GM21526 (cell line): ENCODE results near the gene LRG1.

ENCODE experiments used
- ATAC-seq: cut with Tn5 transposase; IDR thresholded peaks from one replicate; pipeline ENCODE4 v1.9.1; 2021; ENCODE audit warnings: moderate library complexity; ENCODE audit not compliant: unreplicated experiment, low FRiP score

LRG1 gene

DNA sequence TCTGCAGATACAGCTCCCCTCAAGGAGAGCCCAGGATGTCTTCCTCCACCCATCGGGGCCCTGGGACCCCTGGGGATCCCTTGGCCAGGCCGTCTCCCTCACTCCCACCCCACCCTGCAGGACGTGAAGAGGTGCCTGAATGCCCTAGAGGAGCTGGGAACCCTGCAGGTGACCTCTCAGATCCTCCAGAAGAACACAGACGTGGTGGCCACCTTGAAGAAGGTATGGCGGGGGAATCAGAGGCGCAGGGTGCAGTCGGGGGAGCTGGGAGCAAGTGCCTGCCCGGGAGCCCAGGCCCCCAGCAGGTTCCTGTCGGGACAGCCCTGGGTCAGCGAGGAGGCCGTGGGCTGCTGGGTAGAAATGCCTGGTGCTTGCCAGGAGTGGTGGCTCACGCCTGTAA, 41.1 kb downstream of the LRG1 start:
- no peak for ATAC-seq

DNA sequence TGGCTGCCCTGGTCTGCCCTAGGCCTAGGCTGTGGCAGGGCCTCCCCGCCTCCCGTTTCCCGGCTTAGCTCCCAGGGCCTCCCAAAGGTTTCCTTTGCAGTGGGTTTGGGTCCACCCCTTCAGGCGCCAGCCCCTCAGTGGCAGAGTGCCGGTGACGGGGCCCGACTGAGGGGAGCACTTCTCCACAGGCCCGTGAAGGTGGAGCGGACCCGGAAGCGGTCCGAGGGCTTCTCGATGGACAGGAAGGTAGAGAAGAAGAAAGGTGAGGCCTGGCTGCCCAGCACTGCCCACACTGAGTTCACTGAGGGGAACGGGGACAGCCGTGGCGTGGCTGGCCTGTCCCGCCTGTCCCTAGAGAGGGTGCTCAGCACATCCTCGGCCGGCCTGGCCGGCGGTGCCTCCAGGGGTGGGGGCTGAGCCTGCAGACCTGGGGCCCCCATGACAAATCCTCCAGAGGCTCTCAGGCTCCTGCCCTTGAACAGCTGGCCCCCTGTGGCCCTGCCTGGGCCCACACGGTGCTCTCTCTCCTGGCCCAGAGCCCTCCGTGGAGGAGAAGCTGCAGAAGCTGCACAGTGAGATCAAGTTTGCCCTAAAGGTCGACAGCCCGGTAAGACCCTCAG, 42.0 kb downstream of the LRG1 start:
- ATAC-seq = no peak

DNA sequence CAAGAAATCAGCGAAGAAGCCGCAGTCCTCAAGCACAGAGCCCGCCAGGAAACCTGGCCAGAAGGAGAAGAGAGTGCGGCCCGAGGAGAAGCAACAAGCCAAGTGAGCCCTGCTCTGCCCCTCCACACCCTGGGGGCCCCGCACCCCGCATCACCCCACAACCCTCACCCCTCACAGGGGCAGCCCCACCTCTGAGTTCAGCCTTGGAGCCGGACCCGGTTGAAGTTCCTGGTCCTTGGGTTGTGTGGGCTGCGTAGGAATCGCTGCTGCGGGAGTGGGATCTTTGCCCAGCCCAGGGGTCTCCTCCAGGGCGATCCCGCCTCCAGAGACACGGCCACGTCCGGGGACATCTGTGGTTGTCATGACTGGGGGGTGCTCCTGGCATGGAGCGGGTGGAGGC, 43.5 kb downstream of the LRG1 start:
- no peak for ATAC-seq

DNA sequence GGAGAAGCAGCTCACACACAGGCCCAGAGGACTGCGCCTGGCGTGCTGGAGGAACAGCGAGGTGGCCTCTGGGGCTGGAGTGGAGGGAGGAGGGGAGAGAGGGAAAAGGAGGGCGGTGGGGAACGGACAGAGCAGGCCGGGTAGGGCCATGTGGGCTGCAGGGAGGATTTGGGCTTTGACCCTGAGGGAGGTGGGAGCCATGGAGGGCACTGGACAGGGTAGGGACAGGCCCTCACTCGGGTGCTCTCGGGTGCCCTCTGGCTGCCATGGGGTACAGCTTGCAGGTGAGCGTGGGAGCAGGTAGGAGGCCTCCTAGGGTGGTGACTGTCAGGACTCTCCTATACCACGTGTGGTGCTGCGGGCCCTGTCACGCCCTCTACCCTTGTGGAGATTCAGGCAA, 44.4 kb downstream of the LRG1 start:
- ATAC-seq = no peak

DNA sequence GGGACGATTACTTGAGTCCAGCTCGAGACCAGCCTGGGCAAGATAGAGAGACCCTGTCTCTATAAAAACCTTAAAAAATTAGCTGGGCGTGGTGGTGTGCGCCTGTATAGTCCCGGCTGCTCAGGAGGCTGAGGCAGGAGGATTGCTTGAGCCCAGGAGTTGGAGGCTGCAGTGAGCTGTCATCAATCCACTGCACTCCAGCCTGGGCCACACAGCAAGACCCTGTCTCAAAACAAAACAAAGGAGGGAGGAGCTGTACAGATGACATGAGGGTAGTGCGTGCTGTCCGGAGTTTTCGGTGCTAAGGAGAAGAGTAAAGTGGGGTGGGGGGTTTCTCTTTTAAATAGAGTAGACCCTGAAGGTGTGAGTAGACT, 45.2 kb downstream of the LRG1 start:
- no peak for ATAC-seq

DNA sequence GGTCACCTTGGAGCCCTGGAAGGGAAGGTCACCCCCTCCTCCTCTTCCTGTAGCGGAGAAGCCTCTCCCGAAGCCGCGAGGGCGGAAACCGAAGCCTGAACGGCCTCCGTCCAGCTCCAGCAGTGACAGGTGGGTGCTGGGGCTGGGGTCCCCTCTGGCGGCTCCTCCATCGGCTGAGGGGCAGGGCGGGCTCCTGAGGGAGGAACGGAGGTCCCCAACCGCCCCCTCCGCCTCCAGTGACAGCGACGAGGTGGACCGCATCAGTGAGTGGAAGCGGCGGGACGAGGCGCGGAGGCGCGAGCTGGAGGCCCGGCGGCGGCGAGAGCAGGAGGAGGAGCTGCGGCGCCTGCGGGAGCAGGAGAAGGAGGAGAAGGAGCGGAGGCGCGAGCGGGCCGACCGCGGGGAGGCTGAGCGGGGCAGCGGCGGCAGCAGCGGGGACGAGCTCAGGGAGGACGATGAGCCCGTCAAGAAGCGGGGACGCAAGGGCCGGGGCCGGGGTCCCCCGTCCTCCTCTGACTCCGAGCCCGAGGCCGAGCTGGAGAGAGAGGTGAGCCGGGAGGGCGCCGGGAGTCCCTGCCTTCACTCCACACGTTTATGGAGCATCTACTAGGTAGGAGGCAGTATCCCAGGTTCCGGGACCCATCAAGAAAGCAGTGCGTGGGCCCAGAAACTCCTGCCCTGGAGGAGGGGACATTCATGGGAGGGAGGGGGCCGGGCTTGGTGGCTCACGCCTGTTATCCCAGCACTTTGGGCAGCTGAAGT, 45.7 kb downstream of the LRG1 start:
- no peak for ATAC-seq

DNA sequence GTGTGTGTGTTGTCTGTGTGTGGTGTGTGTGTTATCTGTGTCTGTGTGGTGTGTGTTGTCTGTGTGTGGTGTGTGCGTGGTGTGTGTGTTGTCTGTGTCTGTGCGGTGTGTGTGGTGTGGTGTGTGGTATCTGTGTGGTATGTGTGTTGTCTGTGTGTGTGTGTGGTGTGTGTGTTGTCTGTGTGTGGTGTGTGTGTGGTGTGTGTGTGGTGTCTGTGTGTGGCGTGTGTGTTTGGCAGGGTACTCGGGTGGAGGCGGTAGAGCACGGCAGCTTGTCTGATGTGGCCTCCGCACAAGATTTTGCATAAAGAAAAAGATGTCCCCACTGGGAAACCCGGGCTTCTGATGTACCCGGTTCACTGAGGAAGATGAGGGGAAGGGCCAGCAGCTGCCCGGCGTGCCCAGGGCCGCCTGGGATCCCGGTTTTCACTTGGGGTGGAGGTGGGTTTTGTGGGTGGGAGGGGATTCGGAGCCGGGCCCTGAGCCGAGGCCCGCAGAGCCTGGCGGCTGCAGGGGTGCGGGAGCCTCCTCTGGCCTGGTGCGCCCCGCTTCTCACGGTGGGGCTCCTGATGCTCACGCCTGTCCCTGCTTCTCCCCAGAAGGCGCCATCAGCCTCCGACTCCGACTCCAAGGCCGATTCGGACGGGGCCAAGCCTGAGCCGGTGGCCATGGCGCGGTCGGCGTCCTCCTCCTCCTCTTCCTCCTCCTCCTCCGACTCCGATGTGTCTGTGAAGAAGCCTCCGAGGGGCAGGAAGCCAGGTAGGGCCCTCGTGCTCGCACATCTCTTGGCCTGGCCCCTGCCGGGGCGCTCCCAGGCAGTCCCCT, 46.5 kb downstream of the LRG1 start:
- ATAC-seq = no peak

DNA sequence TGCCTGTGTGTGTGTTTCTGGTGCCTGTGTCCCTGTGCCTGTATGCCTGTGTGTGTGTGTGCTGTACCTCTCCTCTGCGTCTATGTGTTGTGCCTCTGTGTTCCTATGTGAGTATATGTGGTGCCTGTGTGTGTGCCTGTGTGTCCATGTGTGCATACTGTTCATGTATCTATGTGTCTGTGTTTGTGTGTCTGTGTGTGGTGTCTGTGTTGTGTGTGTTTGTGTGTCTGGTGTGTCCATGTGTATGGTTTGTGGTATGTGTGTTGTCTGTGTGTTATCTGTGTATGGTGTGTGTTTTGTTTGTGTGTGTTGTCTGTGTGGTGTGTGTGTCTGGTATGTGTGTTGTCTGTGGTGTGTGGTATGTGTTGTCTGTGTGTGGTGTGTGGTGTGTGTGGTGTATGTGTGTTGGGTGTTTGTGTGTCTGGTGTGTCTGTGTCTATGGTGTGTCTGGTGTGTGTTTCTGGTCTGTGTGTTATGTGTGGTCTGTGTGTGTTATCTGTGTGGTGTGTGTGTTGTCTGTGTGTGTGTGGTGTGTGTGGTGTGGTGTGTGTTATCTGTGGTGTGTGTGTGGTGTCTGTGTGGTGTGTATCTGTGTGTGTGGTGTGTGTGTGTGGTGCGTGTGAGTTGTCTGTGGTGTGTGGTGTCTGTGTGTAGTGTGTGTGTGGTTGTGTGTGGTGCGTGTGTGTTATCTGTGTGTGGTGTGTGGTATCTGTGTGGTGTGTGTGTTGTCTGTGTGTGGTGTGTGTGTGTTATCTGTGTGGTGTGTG, 47.3 kb downstream of the LRG1 start:
- no peak for ATAC-seq

DNA sequence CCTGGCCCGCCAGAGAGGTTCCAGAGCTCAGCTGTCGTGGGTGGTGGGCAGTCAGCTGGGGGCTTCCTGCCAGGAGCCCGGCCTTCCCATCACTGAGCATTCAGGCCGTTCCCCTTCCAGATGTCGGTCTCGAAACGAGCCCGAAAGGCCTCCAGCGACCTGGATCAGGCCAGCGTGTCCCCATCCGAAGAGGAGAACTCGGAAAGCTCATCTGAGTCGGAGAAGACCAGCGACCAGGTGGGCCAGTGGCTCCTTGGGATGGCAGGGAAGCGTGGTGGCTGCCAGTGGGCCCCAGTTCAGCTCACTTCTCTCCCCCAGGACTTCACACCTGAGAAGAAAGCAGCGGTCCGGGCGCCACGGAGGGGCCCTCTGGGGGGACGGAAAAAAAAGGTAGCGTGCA, 48.4 kb downstream of the LRG1 start:
- ATAC-seq = no peak

DNA sequence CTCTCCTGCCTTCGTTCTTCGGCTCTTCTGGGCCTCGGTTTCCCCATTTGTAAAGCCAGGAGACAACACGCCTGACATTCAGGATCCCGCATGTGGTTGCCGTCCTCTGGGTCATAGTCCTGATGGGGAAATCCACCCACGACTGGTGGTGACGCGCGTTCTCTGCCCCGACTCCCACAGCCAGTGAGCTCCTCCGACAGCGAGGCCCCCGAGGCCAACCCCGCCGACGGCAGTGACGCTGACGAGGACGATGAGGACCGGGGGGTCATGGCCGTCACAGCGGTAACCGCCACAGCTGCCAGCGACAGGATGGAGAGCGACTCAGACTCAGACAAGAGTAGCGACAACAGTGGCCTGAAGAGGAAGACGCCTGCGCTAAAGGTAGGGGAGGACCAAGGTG, 51.3 kb downstream of the LRG1 start:
- ATAC-seq = no peak

DNA sequence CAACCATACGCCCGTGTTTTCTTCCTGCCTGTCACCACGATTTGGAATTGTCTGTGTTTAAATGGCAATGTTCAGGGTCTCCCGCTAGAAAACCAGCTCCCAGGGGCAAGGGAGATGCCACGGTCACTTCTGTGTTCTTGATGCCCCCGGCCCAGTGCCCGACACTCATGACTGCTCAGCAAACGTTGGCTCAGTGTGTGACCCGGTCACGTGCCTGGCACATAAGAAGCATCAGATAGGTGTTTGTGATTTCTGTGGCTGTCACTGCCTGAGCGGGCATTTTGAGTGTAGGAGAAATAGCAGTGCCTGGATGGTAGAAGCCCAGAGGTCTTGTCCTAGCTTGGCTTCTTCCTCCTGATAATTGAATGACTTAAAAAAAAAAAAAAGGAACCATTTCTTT, 52.3 kb downstream of the LRG1 start:
- no peak for ATAC-seq
